Skeletal muscle tissue (tissue), 4 donors: ENCODE data around the gene TTLL10. TPM values are rescaled to one million over a fixed set of nuclear protein-coding genes. Genes with fewer than 3 reads are reported as not detected.
A peak's percentile ranks its signal among the peaks of the same experiment; 100 is the strongest.

Experiments used
- H3K27ac ChIP-seq: one replicate; pipeline ENCODE4 v1.7.0; 2013; ENCODE audit warnings: mild to moderate bottlenecking, low read depth, low read length, inconsistent platforms
- H3K27me3 ChIP-seq, 3 donors: one replicate each; pipeline ENCODE4 v1.7.0; 2013; ENCODE audit warnings: low read length in 3 of 3; ENCODE audit not compliant: control insufficient read depth in 3 of 3, insufficient read depth in 3 of 3
- H3K36me3 ChIP-seq, 3 donors: one replicate each; pipeline ENCODE4 v1.7.0; 2013; ENCODE audit warnings: low read length in 3 of 3; ENCODE audit not compliant: control insufficient read depth in 3 of 3, insufficient read depth in 3 of 3
- H3K4me1 ChIP-seq, 3 donors: one replicate each; pipeline ENCODE4 v1.7.0; 2013; ENCODE audit warnings: low read length in 3 of 3, mild to moderate bottlenecking in 3 of 3; ENCODE audit not compliant: control insufficient read depth in 3 of 3, insufficient read depth in 3 of 3
- H3K4me3 ChIP-seq, 3 donors: one replicate each; pipeline ENCODE4 v1.7.0; 2013; ENCODE audit warnings: low read length in 3 of 3
- H3K9ac ChIP-seq, 3 donors: one replicate each; pipeline ENCODE4 v1.7.0; 2013; ENCODE audit warnings: low read length in 3 of 3, mild to moderate bottlenecking in 3 of 3, moderate library complexity in 2 of 3, low read depth in 1 of 3
- H3K9me3 ChIP-seq, 3 donors: one replicate each; pipeline ENCODE4 v1.7.0; 2013; ENCODE audit warnings: low read length in 3 of 3; ENCODE audit not compliant: control insufficient read depth in 3 of 3
- total RNA-seq: library from RNA; depleted of rRNA; stranded (reverse); fragments of >200 nt; gene quantifications from one replicate; pipeline ENCODE4 v1.2.3, GENCODE V29; 2014
- donor health status: Osteomylitis.

TTLL10 gene
- total RNA-seq, 1 donor from 2014 or later, result not detected

DNA sequence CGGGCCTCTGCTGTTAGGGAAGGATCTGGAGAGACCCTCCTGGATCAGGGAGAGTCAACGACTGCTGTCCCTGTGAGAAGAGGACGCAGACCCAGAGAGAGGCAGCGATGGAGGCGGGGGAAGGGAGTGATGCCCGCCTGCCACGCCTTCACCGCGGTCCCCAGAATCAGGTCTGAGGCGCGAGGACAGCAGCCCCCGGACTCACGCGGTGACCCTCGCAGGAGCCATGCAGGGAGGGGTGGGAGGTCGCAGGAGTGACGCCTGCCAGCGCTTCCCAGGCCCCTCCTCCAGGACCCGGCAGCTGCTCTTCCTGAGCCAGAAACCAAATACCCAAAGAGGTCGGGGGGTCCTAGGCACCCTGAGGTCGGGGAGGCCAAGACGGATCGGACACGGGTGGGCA, 46.5 kb downstream of the TTLL10 start:
- no peaks in the 10 kb centered on the region for H3K27me3 ChIP-seq
- H3K36me3 ChIP-seq, result peaks cover 52 to 60% (median 58%) of the 10 kb centered on the region in 3 donors
- no peak overlapping the region for H3K9ac ChIP-seq
- H3K27ac ChIP-seq, result no peak overlapping the region
- no peaks in the 10 kb centered on the region for H3K9me3 ChIP-seq
- peaks cover 3 to 10% (median 7%) of the 10 kb centered on the region in 3 donors for H3K4me1 ChIP-seq
- H3K4me3 ChIP-seq, result no peak overlapping the region

DNA sequence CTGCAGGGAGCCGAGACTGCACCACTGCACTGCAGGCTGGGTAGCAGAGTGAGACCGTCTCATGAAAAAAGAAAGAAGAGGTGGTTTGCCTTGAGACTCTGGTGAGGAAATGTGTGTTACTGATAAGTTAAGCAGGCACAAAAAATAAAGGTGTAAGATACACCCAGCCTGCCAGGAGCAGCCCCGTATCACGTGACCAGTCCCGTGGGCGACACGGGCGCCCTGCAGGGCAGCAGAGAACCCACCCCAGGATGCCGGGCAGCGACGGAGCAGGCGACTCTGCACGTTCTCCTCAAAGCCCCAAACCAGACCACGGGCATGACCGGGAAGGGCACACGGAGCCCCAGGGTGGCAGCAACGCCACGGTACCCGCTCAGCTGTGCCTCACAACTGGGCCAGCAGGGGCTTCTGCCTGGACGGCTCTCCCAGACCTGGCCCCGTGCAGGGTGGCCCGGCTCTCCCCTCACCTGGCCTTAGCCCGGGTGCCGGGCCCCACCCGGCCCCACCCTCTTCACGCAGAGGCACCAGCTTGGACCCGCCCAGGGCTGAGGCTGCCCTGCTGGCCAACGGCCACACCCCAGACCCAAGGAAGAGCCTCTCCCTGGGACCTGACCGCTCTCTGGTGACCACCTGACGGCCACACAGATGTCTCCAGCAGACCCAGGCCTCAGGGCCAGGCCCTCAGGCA, 48.4 kb downstream of the TTLL10 start:
- Histone ChIP-seq H3K9me3 (no peaks in the 10 kb centered on the region), H3K27me3 (no peaks in the 10 kb centered on the region), H3K9ac (no peak overlapping the region), H3K36me3 (peaks cover 54 to 63% (median 60%) of the 10 kb centered on the region in 3 donors), H3K4me1 (peaks cover 0 to 13% (median 9%) of the 10 kb centered on the region in 3 donors), H3K27ac (no peak overlapping the region), H3K4me3 (no peak overlapping the region)

DNA sequence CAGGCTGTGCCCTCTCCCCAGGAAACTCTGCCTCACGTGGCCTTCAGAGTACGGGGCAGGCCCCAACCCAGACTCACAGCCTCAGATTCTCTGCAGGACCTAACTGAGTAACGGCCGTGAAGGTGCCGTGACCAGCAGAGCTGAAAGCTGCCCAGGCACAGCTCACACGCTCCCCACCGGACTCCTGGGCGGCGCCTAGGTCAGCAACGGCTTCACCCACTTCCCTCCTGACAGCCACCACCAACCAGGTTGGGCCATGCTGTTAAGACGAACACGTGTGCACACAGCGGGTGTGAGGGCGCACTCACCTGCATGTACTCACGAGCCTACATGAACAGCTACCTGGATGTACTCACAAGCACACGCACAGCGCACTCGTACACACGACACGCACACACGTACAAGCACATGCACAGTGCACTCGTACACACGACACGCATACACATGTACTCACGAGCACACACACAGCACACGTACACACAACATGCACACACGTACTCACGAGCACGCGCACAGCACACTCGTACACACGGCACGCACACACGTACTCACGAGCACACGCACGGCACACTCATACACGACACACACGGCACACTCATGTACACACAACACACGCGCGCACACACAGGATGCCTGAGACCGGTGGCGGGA, 49.0 kb downstream of the TTLL10 start:
- H3K36me3 ChIP-seq, result peaks cover 56 to 64% (median 64%) of the 10 kb centered on the region in 3 donors
- H3K9me3 ChIP-seq, result no peaks in the 10 kb centered on the region
- peaks cover 0 to 13% (median 7%) of the 10 kb centered on the region in 3 donors for H3K4me1 ChIP-seq
- no peak overlapping the region for H3K27ac ChIP-seq
- H3K27me3 ChIP-seq, result no peaks in the 10 kb centered on the region
- H3K4me3 ChIP-seq, result no peak overlapping the region
- no peak overlapping the region for H3K9ac ChIP-seq

DNA sequence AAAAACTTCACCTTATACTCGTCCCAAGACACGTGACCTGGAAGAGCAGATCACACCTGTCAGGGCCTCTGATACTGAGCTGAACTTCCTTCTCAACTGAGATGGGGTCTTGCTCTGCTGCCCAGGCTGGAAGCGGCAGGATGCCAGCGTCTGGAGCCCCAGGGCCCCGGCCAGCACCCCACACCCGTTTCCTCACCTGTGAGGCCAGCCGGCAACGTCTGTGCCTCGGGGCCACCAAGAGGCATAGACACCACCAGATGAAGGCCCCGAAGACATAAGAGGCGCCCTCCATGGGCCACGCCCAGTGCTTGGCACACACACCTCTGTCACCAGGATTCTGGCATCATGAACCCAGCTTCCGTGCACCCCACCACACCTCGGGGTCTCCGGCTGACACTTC, 49.6 kb downstream of the TTLL10 start:
- Histone ChIP-seq H3K9ac (no peak overlapping the region), H3K27ac (no peak overlapping the region), H3K27me3 (no peaks in the 10 kb centered on the region), H3K4me1 (peaks cover 0 to 13% (median 7%) of the 10 kb centered on the region in 3 donors), H3K4me3 (no peak overlapping the region), H3K36me3 (peaks cover 57 to 65% (median 62%) of the 10 kb centered on the region in 3 donors), H3K9me3 (no peaks in the 10 kb centered on the region)

DNA sequence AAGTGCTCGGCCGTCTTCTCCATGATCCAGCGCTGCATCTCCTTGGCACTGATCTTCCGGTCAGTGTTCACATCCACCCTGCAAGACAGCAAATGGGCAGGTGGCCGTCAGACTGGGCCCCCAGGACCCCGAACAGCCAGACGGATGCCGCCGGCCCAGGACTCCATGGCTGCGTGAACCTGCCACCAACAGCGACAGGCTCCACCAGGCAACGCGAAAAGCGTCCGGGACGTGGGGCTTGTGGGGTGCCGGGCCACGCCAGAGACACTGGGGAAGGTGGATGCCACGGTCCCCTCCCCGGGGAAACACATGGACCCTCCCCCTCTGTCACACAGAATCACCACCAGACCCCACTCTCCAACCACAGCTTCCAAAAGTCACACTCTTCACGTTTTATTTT, 50.2 kb downstream of the TTLL10 start:
- Histone ChIP-seq H3K4me3 (no peak overlapping the region), H3K4me1 (peaks cover 0 to 16% (median 9%) of the 10 kb centered on the region in 3 donors), H3K36me3 (peaks cover 52 to 66% (median 57%) of the 10 kb centered on the region in 3 donors), H3K9ac (no peak overlapping the region), H3K9me3 (no peaks in the 10 kb centered on the region), H3K27me3 (no peaks in the 10 kb centered on the region), H3K27ac (no peak overlapping the region)

DNA sequence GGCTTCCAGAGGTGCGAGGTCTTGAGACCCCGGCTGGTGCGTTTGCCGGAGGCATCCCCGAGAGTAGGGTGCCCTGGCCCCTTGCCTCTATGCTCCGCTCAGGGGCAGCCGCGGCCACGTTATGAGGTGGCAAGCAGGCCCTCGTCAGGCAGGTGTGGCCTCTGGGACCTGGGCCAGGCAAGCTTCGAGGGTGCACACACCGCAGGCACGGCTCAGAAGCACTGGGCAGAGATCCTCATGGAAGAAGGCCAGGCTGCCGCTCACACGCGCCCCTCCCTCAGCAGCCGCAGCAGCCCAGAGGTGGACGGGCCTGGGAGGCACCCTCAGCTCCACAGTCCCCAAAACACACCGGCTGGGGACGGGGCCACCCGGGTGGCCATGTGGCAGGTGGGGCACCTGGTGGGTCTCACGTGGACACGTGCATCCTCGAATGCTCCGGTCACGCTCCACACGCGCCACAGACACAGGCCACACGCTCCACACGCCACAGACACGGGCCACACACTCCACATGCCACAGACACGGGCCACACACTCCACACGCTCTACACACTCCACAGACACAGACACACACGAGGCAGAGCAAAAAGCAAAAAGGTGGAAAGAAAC, 51.7 kb downstream of the TTLL10 start:
- H3K9me3 ChIP-seq, result no peaks in the 10 kb centered on the region
- no peak overlapping the region for H3K27ac ChIP-seq
- peaks cover 14 to 30% (median 23%) of the 10 kb centered on the region in 3 donors for H3K4me1 ChIP-seq
- H3K36me3 ChIP-seq, result peaks cover 45 to 62% (median 52%) of the 10 kb centered on the region in 3 donors
- no peak overlapping the region for H3K9ac ChIP-seq
- no peaks in the 10 kb centered on the region for H3K27me3 ChIP-seq
- no peak overlapping the region for H3K4me3 ChIP-seq

DNA sequence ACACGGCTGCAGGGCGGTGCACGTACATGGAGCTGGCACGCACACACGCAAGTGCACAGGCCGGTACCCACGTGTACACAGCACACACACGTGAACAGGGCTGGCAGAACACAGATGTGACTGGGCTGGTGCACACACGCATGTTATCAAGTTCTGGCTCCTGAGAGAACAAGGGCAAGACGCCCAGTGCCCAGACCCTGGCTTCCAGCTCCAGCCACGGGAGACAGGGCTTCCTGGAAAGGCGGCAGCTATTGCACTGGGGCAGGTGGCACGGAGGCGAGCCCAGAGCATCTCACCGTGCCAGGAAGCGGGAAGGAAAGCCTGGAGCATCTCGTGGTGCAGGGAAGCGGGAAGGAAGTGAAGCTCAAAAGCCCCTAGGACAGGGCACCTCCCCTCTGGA, 52.2 kb downstream of the TTLL10 start:
- no peaks in the 10 kb centered on the region for H3K27me3 ChIP-seq
- H3K4me1 ChIP-seq, result peaks cover 20 to 36% (median 29%) of the 10 kb centered on the region in 3 donors
- H3K9ac ChIP-seq, result peak overlapping the region in 1 of 3 donors; percentile 8
- no peak overlapping the region for H3K27ac ChIP-seq
- H3K36me3 ChIP-seq, result peaks cover 40 to 61% (median 46%) of the 10 kb centered on the region in 3 donors
- no peaks in the 10 kb centered on the region for H3K9me3 ChIP-seq
- H3K4me3 ChIP-seq, result no peak overlapping the region

DNA sequence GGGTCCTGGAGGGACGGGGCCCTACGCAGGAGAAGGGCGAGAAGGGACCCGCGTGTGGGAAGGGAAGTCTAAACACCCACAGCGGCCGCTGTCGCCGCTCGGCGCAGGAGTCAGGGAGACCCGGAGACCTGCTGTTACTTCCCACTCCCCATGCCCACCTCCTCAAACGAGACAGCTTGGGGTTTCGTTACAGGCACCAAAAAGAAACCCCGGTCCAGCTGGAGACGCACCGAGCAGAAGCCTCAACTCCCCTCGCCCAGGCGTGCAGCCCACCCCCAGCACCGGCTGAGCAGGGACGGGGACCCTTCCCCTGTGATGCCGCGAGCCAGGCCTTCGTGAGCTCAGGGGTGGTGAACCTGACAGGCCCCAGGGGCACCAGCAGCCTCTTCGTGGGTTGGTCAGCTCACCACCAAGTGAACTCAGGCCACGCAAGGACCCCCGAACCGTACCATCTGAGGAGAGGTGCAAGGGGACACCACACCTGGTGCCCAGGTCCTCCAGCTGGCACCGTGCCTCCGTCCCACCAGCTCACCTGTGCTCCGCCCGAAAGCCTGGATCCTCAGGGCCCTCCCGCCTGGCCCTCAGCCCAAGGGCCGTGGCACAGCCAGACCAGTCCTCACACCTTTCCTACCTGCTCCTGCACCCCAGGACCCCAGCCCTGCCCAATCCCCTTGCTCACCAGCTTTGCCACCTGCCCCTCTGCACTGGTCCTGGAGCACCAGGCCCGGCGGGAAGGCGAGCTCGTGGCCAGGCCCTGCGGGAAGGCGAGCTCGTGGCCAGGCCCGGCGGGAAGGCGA, 53.1 kb downstream of the TTLL10 start:
- no peaks in the 10 kb centered on the region for H3K9me3 ChIP-seq
- peaks cover 32 to 54% (median 39%) of the 10 kb centered on the region in 3 donors for H3K36me3 ChIP-seq
- H3K4me1 ChIP-seq, result peaks cover 23 to 42% (median 32%) of the 10 kb centered on the region in 3 donors
- no peaks in the 10 kb centered on the region for H3K27me3 ChIP-seq
- H3K9ac ChIP-seq, result no peak overlapping the region
- H3K4me3 ChIP-seq, result no peak overlapping the region
- H3K27ac ChIP-seq, result no peak overlapping the region

DNA sequence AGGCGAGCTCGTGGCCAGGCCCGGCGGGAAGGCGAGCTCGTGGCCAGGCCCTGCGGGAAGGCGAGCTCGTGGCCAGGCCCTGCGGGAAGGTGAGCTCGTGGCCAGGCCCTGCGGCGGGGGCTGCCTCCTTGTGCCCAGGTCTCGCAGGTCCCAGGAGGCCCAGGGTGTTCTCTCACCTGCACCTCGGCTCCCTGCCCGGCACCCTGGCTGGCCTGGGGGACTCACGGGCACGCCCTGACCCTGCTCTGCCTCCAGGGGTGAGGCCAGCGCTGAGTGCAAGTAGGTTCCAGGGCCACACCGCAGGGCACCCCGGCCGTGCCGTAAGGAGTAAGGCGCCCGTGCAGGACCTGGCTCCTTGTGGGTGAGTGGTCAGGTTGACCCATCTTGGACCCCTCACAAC, 53.7 kb downstream of the TTLL10 start:
- Histone ChIP-seq H3K4me3 (no peak overlapping the region), H3K9me3 (no peaks in the 10 kb centered on the region), H3K4me1 (peaks cover 23 to 42% (median 32%) of the 10 kb centered on the region in 3 donors), H3K27ac (no peak overlapping the region), H3K27me3 (no peaks in the 10 kb centered on the region), H3K9ac (no peak overlapping the region), H3K36me3 (peaks cover 29 to 48% (median 34%) of the 10 kb centered on the region in 3 donors)
